Stimulated activated CD8-positive, alpha-beta memory T cell treated with anti-CD3 and anti-CD28 coated beads, Interleukin-7, amount 100 ng/mL, for 4 hours (primary cell): Measurements from ENCODE around the gene FBXL17.

Experiments
- DNase-seq, 2 donors: peaks; one replicate each; pipeline ENCODE4 v3.0.0-alpha.2; 2020; ENCODE audit warnings: low read depth in 2 of 2

Gene FBXL17

DNA sequence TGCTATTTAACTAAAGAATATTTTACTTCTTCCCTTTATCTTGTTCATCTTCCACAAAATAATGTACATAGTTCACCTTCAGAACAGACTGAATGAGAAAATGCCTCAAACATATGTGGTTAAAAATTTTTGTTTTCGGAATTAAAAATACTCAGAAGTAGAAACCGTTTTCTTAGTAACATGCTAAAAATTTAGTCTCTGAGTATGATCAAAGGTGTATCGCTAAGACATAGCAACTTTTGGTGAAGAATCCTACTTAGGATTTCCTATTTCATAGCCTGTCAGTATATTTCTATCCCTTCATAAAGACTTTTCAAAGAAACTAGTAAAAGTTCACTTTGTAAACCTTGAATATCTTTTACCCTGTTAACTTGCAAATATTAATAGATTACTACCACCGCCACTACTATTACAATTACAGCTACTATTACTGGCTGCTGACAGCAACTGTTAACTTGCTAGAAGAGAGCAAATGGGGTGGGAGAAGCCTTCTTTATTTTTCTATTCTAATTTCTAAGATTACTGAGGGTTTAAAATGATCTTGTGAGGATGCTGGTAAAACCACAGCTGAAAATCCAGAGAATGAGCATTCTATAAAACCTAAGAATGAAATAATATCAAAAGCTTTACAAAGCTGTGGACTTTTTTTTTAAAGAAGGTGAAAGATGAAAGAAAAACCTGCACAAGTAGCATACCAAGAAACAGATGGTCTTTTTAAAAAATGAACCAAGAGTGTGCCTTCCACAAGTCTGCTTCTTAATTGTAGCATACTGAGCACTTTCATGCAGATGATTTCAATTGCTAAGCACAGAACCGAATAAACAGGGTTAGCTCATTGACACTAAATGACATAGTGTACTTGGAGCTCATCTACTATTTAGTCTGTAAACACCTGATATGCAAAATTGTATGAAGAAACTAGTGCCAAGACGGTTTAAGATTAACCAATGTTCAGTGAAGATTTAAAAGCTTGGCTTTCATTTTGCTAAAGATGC, 464.9 kb downstream of the FBXL17 start:
- DNase-seq, result no peak

DNA sequence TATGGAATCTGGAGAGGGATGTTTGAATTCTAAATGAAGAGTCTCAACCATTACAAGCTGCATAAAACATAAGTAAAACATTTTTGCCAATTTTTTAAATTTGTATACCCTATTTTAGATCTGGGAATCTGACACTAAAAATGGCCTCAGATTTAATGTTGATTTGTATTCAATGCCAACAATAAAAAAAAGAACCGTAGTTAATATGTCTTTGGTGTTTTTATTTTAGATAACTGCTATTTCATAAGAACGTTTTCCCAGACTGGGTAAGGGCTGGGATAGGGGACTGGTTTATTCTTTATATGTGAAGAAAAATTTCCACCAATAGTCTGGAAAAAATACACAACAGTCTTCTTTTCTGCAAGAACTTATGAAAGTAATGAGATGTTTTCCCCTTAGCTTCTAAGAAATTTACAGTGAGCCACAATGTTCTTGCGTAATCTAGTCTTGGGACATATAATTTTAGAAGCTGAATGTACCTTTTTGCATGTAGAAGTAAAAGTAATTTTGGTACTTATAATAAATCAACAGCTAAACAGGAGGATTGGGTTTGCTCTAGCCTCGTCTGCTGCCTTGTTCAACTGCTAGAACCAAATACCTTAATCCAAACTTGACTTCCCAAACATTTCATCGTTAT, 466.6 kb downstream of the FBXL17 start:
- DNase-seq, result no peak

DNA sequence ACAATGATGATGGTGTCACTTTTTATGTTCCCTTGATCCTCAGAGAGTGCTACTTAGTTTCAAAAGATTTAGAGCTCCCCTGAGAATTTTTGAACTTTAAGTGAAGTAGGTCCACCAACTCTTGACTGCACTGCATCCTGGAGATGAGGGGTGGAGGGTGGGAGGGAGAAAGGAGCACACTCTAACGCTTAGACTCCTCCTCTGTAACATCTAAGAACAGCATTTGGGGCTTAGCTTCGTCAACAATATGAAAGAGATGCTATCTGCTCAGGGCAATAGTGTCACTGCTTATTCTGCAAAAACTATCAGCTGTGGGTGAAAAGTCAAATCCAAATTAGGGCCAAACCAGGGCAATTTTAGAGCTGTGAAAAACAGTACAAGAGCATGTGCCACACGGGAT, 468.4 kb downstream of the FBXL17 start:
- DNase-seq, result no peak

DNA sequence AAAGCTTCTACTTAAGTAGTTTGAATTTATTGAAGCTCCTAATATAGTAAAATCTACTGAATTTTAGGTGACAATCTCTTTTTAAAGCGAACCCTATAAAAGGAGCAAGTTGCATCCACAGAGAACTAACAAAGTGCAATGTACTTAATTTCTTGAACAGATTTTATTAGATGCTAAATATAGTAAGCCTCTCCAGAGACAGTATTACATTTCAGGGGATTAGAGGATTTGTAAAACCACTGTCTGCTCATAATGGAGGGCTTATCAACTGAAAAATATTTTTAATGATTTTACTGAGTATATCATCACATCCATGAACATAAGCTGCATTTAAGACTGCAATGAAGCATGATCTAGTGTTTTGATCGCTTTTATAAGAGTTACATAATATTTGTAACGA, 481.2 kb downstream of the FBXL17 start:
- DNase-seq, result no peak

DNA sequence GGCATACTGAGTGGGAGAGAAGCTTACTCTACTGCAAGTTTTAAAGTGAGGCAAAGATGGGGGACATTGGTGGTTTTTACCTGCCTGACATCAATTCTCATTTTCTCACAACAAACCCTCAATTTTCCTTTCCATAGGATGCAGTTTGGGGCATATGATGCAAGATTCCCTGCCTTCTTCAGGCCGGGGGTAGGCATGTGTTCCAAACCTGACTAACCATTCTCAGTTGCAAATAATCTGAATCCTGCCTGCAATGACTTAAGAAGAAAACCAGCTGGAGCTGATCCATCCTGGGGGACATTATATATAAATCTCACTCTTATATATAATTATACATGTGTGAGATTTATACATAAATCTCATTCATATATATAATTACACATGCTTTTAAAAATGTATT, 487.5 kb downstream of the FBXL17 start:
- no peak for DNase-seq

DNA sequence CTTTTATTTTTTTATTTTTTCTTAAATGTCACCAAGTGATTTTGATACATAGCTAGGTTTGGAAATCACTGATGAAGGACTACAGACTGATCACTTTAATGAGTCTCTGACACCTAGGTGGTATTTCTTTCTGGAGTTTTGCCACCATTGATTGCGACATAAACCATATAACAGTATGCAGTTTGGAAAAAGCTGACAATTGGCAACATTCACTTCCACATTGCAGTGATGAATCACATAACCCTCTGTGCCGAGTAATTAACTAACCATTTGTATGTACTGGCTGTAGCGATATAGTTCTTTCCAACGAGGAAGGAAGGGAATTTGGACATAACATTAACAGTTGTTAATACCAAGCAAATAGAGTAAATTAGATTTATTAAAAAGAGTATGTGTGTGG, 488.3 kb downstream of the FBXL17 start:
- no peak for DNase-seq

DNA sequence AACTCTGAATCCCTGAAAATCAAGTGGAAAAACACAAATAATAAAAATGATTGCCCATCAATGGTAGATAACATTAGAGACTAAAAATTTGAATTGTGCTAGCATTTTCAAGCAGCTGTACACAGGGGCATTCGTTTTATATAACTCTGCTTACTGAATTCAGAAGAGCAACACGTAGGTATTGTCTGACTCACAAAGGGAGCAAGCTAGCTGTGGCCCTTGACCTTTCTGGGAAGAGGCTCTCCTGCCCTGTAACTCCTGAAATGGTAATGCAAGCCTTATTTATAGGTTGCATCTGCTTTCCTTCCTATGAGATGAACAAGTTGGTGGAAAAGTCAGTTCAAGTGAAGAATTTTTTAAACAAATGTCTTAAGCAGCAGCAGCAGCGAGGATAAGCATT, 492.5 kb downstream of the FBXL17 start:
- no peak for DNase-seq

DNA sequence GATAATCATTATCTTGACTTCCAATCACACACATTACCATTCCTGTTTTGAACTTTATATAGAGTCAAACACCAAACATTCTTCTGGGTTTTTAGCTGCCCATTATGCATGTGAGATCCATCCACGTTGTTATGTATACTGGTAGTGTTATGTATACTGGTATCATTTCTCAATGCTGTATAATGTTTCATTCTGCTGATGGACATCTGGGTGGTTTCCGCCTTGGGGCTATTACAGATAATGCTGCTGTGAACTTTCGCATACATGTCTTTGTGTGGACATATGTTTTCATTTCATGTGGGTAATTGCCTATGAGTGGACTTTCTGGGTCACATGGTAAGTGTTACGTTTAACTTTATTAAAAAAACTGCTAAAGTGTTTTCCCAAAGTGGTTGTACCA, 493.4 kb downstream of the FBXL17 start:
- DNase-seq, result no peak

DNA sequence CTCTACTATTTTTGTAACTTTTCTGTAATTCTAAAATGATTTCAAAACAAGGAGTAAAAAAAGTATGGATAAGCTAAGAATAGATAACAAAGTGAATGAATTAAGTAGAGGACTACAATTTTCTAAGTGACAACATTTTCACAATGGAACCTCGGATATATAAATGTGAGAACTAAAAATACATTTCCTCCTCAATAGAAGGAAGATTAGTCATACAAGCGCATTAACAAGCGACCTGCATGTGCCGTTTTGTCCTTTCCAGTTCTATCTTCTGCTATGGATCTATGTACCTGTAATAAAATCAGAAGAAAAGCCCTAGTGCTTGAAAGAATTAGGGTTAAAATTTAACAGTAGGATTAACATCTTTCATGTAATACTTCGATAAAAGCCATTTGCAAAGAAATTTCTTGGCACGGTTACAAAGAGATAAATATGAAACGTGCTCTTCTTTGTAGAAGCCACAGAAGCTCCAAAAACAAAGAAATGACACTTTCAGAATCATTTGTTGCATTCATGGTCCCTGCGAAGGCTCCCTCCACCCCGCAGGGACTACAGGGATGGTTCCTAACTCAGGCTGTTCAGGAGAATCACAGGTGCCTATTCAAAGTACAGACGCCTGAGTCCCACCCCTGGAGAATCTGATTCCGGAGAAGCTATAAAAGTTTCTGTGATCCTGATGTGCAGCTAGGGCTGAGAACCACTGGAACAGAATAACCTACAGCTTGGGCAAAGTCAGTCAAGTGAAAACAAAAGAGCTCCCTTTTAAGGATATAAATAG, 494.5 kb downstream of the FBXL17 start:
- DNase-seq, result no peak

DNA sequence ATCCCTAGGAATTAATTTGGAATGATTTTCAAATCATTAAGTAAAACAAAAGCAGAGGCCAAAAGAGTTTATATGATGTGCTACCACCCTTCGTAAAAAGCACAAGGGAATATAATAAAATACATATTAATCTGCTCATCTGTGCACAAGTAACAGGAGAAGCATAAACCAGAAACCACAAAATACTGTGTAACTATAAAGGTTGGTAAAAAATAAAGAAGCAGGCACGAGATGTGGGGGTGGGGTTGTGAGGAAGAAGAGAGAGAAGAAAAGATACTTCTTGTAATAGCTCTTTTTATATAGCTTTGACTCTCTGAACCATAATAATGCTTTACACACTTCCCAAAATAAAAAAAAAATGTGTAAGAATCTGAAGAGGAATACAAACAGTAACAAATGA, 496.3 kb downstream of the FBXL17 start:
- no peak for DNase-seq

DNA sequence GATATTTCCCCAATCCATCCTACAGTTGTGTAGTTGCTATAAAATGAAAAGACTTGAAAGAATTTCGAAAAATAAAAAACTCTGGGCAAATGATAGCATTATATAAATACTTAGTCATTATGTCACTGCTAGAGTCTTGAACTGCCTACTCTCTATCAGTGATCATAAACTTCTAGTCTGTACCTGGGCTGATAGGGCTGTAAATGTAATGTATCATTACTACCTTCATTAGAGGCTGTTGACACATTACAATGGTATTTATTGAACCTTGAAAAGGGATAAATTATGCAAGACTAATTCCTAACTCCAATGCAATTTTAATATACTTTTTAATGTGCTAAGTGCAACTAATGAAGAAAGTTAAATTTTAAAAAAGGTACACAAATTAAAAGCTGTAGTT, 497.0 kb downstream of the FBXL17 start:
- DNase-seq, result no peak

DNA sequence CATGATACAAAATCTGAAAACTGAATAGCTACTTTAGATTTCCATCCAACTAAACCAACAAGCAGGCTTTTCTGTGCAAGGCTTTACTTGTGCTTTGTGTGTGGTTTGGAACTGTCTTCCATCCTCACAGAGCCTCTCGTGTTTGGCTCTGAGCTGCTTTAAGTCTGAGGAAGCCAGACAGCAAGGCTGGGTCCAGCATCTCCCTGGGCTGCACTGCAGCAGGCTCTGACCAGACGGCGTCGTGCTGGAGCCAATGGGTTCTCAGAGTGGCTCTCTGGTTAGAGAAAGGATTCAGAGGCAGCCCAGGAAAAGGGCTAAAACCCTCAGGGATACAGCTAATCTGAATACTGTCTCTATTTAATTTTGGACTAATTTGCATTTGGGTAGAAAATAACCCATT, 503.2 kb downstream of the FBXL17 start:
- DNase-seq, result no peak

DNA sequence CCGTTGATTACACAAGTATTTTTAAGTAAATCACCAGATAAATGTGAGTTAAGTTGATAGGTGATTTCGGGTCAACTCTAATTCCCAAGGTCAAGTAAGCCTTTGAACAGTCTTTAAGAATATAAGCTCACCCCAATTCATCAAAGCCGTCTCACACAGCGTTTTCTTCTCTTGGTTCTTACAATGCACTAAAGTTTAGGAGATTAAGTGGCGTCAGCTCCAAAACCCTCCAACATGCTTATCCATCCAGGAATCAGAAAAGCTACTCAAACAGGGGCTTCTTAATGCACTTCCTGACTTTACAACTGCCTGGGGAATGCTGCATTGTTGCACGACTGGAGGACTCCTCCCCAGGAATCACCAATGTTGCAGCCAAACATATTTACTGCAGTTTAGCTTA, 505.0 kb downstream of the FBXL17 start:
- no peak for DNase-seq

DNA sequence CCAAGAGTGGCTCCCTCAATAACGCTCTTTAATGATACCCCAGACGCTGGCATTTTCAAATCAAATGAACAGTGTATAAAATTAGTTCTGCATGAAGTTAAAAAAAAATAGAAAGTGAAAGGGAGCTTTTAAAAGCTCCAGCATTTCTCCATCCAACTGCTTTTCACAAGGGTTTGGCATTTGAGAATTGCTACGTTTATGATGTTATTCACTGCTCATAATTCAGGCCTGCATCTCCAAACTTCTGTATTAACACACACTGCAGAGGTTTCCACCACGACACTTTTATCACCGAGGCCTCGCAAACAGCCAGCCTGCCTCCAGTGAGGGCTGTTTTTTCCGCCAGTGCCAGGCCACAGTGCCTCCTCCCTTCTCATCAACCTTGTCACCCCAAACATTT, 505.6 kb downstream of the FBXL17 start:
- DNase-seq, result no peak

DNA sequence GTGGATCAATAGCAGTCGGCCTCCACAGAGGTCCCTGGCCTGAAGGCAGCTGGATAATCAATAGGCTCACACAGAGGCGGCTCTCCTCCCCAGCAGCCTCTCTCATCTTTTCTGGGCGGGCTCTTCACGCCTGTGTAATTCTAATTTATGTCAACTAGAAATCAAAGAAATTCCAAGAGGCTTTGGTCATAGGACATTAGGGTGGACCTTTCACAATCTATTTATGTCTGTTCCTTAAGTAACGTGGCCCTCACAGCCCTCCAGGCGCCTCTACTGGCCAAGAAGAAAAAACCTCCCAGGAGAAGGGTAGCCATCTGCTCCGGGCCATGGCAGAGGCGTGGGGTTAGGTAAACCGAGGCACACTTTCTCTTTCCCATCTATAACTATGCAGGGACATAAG, 506.1 kb downstream of the FBXL17 start:
- no peak for DNase-seq

DNA sequence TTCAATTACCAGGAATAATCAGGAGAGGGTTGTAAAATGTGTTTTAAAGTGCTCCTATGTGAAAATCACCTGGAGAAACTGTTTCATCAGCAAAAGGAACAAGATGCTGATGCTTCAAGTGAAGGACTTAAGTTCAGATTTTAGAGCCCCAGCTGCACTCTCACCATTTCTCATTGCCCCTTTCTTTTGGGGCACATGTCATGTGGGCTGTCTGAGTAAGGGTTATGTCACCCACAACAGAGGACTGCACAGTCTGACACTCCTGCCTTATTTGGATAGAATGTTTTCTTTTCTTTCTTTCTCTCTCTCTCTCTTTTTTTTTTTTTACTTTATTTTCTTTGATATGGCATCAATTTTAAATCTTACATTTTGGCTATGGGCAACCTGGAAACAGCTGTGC, 507.1 kb downstream of the FBXL17 start:
- no peak for DNase-seq

DNA sequence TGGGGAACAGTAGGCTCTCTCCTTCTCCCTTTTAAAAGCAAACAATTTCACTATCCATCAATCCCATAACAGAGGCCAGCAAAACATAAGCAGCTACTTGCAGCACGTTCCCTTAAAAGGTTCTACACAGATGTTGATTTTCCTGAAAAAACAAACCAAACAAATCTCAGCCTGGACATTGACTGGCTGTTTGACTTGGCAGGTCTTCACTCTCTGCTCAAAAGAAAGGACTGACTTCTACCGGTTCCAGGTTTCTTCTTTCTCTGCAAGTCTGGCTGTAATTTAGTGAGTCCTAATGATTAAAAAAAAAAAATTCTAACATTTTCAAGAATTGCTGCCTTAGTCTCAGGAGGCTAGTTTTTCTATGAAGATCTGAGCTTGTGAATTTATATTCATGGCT, 508.0 kb downstream of the FBXL17 start:
- no peak for DNase-seq

DNA sequence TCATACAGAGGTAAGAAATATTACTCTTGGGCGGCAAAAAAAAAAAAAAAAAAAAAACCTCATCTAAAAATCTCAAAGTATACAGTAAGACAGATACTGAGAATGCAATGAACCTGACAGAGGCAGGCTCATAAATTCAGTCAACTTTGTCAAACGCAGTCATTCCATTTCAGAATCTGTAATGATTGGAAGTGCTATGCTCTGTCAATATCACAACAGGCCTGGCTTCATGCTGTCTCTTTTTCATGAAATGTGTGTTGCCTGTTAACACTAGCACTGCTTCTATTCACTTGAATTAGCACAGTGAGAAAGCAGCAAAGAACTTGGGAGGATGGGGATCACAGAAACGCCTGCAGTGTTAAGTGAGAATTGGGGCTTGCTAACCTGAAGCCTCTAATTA, 510.9 kb downstream of the FBXL17 start:
- no peak for DNase-seq

DNA sequence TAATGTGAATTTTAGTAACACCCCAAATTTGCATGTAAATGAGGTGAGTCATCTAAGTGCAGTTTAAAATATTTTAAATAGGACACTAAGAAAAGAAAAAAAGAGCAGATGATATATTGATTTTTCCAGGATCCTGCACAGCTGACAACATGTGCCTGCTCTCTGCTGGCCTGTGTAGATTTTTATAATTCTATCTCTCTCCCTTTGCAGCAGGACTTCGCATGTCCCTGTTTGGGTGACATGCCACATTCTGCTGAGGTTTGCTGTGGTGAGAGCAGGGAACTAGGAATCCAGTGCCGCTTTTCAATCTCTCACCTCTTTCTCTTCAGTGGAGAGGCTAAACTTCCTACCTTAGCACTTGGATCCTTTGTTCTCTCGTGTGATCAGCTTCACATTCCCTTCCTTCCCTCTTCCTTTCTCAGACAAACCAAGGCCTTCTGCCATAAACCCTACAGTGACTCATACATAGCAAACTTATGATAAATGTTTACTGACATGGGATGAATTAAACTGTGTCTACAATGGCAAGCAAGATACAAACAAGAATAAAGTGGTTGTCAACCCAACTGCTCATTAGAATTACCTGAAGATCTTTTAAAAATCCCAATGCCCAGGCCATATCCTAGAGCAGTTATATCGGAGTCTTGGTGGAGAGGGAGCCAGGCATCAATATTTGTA, 512.3 kb downstream of the FBXL17 start:
- no peak for DNase-seq

DNA sequence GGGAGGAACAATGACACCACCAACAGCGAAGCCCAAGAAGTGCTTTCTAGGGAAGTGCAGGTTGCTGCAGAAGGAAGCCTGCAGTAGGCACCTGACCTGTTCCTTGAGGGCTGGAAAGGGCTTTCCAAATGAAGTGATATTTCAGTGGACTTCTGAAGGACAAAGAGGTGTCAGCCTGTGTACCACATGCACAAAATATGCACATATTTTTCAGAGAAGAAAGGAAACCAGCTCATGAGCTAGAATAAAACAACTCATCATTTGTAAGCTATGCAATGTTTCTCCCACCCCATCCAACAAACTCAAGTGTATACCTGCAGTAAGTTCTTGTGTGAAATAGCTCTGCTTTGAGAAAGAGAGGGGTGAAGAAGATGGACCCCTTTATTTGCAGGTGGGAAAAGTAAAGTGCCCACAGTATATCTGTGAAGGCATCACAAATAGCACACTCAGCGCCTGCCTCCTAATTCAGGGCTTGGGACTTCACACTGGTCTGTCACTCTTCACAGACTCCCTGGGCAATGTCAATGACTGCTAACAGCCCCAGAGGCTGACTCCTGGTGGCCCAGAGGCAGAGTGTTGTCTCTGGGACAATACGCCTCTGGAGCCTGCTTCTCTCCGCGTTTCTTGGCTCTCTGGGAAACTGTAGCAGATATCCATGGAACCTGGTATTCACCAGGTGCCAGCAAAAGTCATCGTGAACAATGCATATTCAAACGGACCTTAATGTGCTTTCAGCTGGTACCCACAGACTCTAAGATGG, 513.1 kb downstream of the FBXL17 start:
- DNase-seq, result no peak

DNA sequence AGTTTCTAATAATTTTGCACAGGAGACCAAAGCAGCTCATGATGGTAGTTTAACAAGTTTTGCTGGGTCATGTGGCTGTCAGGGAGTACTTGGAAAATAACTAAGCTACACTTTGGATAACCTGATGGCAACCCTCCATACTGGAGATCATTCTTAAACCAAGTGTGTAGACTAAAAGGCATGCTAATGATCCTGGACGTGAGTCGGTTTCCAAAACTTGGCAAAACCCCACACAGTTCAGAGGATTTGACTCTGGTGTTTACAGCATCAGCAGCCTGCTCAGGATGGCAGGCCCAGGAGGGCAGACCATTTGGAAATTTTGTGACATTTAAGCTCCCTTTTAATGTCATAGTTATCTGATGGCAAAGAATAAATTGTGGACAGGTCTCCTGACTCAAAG, 514.6 kb downstream of the FBXL17 start:
- no peak for DNase-seq
